ENCODE measurements around the gene SERINC5. TPM values are rescaled to one million over a fixed set of nuclear protein-coding genes. Genes with fewer than 3 reads are reported as not detected.

The SERINC5 gene
- total RNA-seq, 1 donor from 2014 or later, result 57.3 TPM

GRCh38 chr5:80237243-80237642 is 18.6 kb downstream of the SERINC5 start:
- no peak overlapping the region for H3K27ac ChIP-seq (ENCODE audit: low read depth, low read length)
- peaks cover 22% of the 10 kb centered on the region for H3K36me3 Mint-ChIP-seq (ENCODE audit: low read depth, unreplicated experiment)
- no peaks in the 10 kb centered on the region for H3K27me3 ChIP-seq (ENCODE audit: insufficient read depth, low read length)
- peaks cover 16% of the 10 kb centered on the region for H3K4me1 ChIP-seq (ENCODE audit: insufficient read depth, low read length)
- no peak for TF ChIP-seq CTCF (IDR thresholded peaks at IDR 0.05; ENCODE audit: insufficient read depth, low read depth, low read length)
- TF ChIP-seq EZH2 (IDR thresholded peaks at IDR 0.05; ENCODE audit: insufficient read depth, low read length), result no peak
- FAIRE-seq (no peak), DNase-seq (ENCODE audit: low read depth) (no peak)
- peaks cover 9% of the 10 kb centered on the region for H3K9me3 Mint-ChIP-seq (ENCODE audit: unreplicated experiment)
- H3K79me2 ChIP-seq (ENCODE audit: insufficient read depth, low read length), result peaks cover 52% of the 10 kb centered on the region
- no peaks in the 10 kb centered on the region for H3K27me3 Mint-ChIP-seq (ENCODE audit: low read depth, unreplicated experiment)
- H2AFZ ChIP-seq (ENCODE audit: low read depth, low read length), result no peak overlapping the region
- H3K9me3 ChIP-seq (ENCODE audit: insufficient read depth, low read depth, low read length), result no peaks in the 10 kb centered on the region
- H3K9ac ChIP-seq (ENCODE audit: low read length), result no peak overlapping the region
- no peak overlapping the region for H3K4me2 ChIP-seq (ENCODE audit: low read length)
- peaks cover 7% of the 10 kb centered on the region for H3K4me1 Mint-ChIP-seq (ENCODE audit: low read depth, unreplicated experiment)
- H3K27ac Mint-ChIP-seq (ENCODE audit: unreplicated experiment), result no peak overlapping the region
- H3K4me3 ChIP-seq (ENCODE audit: insufficient read depth, low read depth, low read length), result no peak overlapping the region
- H3K36me3 ChIP-seq (ENCODE audit: insufficient read depth, low read length), result no peaks in the 10 kb centered on the region
- H3K4me3 Mint-ChIP-seq (ENCODE audit: unreplicated experiment), result no peak overlapping the region
- peaks cover 9% of the 10 kb centered on the region for H4K20me1 ChIP-seq (ENCODE audit: insufficient read depth, low read length)

- Mint-ChIP-seq H3K27me3 (ENCODE audit: low read depth, unreplicated experiment) (no peaks in the 10 kb centered on the region), H3K27ac (ENCODE audit: unreplicated experiment) (no peak overlapping the region), H3K4me1 (ENCODE audit: low read depth, unreplicated experiment) (peaks cover under 1% of the 10 kb centered on the region), H3K4me3 (ENCODE audit: unreplicated experiment) (no peak overlapping the region), H3K9me3 (ENCODE audit: unreplicated experiment) (no peaks in the 10 kb centered on the region), H3K36me3 (ENCODE audit: low read depth, unreplicated experiment) (peaks cover 3% of the 10 kb centered on the region)
- Histone ChIP-seq H3K36me3 (ENCODE audit: insufficient read depth, low read length) (no peaks in the 10 kb centered on the region), H3K9ac (ENCODE audit: low read length) (no peak overlapping the region), H3K79me2 (ENCODE audit: insufficient read depth, low read length) (peaks cover 58% of the 10 kb centered on the region), H3K27me3 (ENCODE audit: insufficient read depth, low read length) (no peaks in the 10 kb centered on the region), H3K27ac (ENCODE audit: low read depth, low read length) (no peak overlapping the region), H2AFZ (ENCODE audit: low read depth, low read length) (no peak overlapping the region), H3K4me2 (ENCODE audit: low read length) (no peak overlapping the region), H3K4me1 (ENCODE audit: insufficient read depth, low read length) (peaks cover 24% of the 10 kb centered on the region), H3K9me3 (ENCODE audit: insufficient read depth, low read depth, low read length) (no peaks in the 10 kb centered on the region), H3K4me3 (ENCODE audit: insufficient read depth, low read depth, low read length) (no peak overlapping the region), H4K20me1 (ENCODE audit: insufficient read depth, low read length) (peaks cover 9% of the 10 kb centered on the region)
- DNase-seq (ENCODE audit: low read depth) (no peak), FAIRE-seq (no peak)
- no peak for TF ChIP-seq EZH2 (IDR thresholded peaks at IDR 0.05; ENCODE audit: insufficient read depth, low read length)
Measured at GRCh38 chr5:80234116-80234948, 21.5 kb downstream of the SERINC5 start.

- H3K36me3 Mint-ChIP-seq (ENCODE audit: low read depth, unreplicated experiment), result peaks cover 3% of the 10 kb centered on the region
- H3K27ac ChIP-seq (ENCODE audit: low read depth, low read length), result peak overlapping the region; percentile 79
Measured at GRCh38 chr5:80231693-80232092, 24.2 kb downstream of the SERINC5 start.

More at GRCh38 chr5:80231693-80232092, 24.2 kb downstream of the SERINC5 start:
- H2AFZ ChIP-seq (ENCODE audit: low read depth, low read length), result no peak overlapping the region
- Mint-ChIP-seq H3K27me3 (ENCODE audit: low read depth, unreplicated experiment) (no peaks in the 10 kb centered on the region), H3K4me1 (ENCODE audit: low read depth, unreplicated experiment) (no peaks in the 10 kb centered on the region), H3K27ac (ENCODE audit: unreplicated experiment) (no peak overlapping the region), H3K4me3 (ENCODE audit: unreplicated experiment) (no peak overlapping the region), H3K9me3 (ENCODE audit: unreplicated experiment) (no peaks in the 10 kb centered on the region)
- peak overlapping the region; percentile 54 for H3K9ac ChIP-seq (ENCODE audit: low read length)
- H3K4me2 ChIP-seq (ENCODE audit: low read length), result peak overlapping the region; percentile 16
- H3K36me3 ChIP-seq (ENCODE audit: insufficient read depth, low read length), result no peaks in the 10 kb centered on the region
- peaks cover 17% of the 10 kb centered on the region for H3K4me1 ChIP-seq (ENCODE audit: insufficient read depth, low read length)
- TF ChIP-seq EZH2 (IDR thresholded peaks at IDR 0.05; ENCODE audit: insufficient read depth, low read length) (no peak), CTCF (IDR thresholded peaks at IDR 0.05; ENCODE audit: insufficient read depth, low read depth, low read length) (no peak)
- no peak overlapping the region for H3K4me3 ChIP-seq (ENCODE audit: insufficient read depth, low read depth, low read length)
- H4K20me1 ChIP-seq (ENCODE audit: insufficient read depth, low read length), result no peaks in the 10 kb centered on the region
- peaks cover 55% of the 10 kb centered on the region for H3K79me2 ChIP-seq (ENCODE audit: insufficient read depth, low read length)
- FAIRE-seq (no peak), DNase-seq (ENCODE audit: low read depth) (no peak)
- no peaks in the 10 kb centered on the region for H3K9me3 ChIP-seq (ENCODE audit: insufficient read depth, low read depth, low read length)
- no peaks in the 10 kb centered on the region for H3K27me3 ChIP-seq (ENCODE audit: insufficient read depth, low read length)

Measured in astrocyte (in vitro differentiated cells and primary cell).